ENCODE data around the gene KSR1.
"Not testable (repeated sequence)": the region's sequence is repeated elsewhere in the genome, so short reads cannot be mapped to it uniquely, and the experiment has no call there.

KSR1 gene

GRCh38 chr17:27647765-27648164 lies 191.5 kb downstream of the KSR1 start:
- no peak for DNase-seq

GRCh38 chr17:27649111-27649571 lies 192.9 kb downstream of the KSR1 start:
- DNase-seq: not testable (repeated sequence)

GRCh38 chr17:27649929-27650328 lies 193.7 kb downstream of the KSR1 start:
- DNase-seq: no peak

- no peak for DNase-seq
Observed at GRCh38 chr17:27650836-27651235, 194.6 kb downstream of the KSR1 start.

- DNase-seq: no peak
Observed at GRCh38 chr17:27651411-27652345, 195.4 kb downstream of the KSR1 start.

GRCh38 chr17:27653449-27653971 lies 197.3 kb downstream of the KSR1 start:
- DNase-seq: not testable (repeated sequence)

- no peak for DNase-seq
Observed at GRCh38 chr17:27654136-27654535, 197.9 kb downstream of the KSR1 start.

- DNase-seq: peak; percentile 18
Observed at GRCh38 chr17:27654654-27655524, 198.6 kb downstream of the KSR1 start.

GRCh38 chr17:27655525-27656111 lies 199.4 kb downstream of the KSR1 start:
- DNase-seq: not testable (repeated sequence)

GRCh38 chr17:27656620-27657019 lies 200.4 kb downstream of the KSR1 start:
- not testable (repeated sequence) for DNase-seq

GRCh38 chr17:27657620-27658019 lies 201.4 kb downstream of the KSR1 start:
- no peak for DNase-seq

GRCh38 chr17:27659683-27660082 lies 203.4 kb downstream of the KSR1 start:
- no peak for DNase-seq

- no peak for DNase-seq
Observed at GRCh38 chr17:27660436-27660835, 204.2 kb downstream of the KSR1 start.

GRCh38 chr17:27663936-27664605 lies 207.8 kb downstream of the KSR1 start:
- no peak for DNase-seq

- DNase-seq: no peak
Observed at GRCh38 chr17:27664606-27664965, 208.3 kb downstream of the KSR1 start.

GRCh38 chr17:27665549-27665948 lies 209.3 kb downstream of the KSR1 start:
- no peak for DNase-seq

GRCh38 chr17:27666270-27666669 lies 210.0 kb downstream of the KSR1 start:
- not testable (repeated sequence) for DNase-seq

- no peak for DNase-seq
Observed at GRCh38 chr17:27666831-27667560, 210.7 kb downstream of the KSR1 start.

- no peak for DNase-seq
Observed at GRCh38 chr17:27667656-27668487, 211.6 kb downstream of the KSR1 start.

- no peak for DNase-seq
Observed at GRCh38 chr17:27668488-27668823, 212.2 kb downstream of the KSR1 start.

- no peak for DNase-seq
Observed at GRCh38 chr17:27669136-27669535, 212.9 kb downstream of the KSR1 start.
